Smooth muscle cell (in vitro differentiated cells): ENCODE measurements around the gene CHD1. TPM values are rescaled to one million over a fixed set of nuclear protein-coding genes. Genes with fewer than 3 reads are reported as not detected.

Experiments used
- DNase-seq: peaks from one replicate; lab custom pipeline; 2025; ENCODE audit not compliant: unreplicated experiment; lab: John Stamatoyannopoulos, UW
- H2AFZ ChIP-seq: fragments of 200-600 bp; sonication (generic); 2 replicates; pipeline ENCODE4 v1.6.0; 2016; ENCODE audit warnings: antibody characterized with exemption, low read depth, mild to moderate bottlenecking
- H3F3A ChIP-seq: fragments of 200-600 bp; sonication (generic); 2 replicates; pipeline ENCODE4 v1.6.0; 2017; ENCODE audit warnings: antibody characterized with exemption, low read depth
- H3K27ac ChIP-seq: fragments of 200-600 bp; sonication (generic); 2 replicates; pipeline ENCODE4 v1.5.1; 2016; ENCODE audit warnings: low read depth, mild to moderate bottlenecking
- H3K27me3 ChIP-seq: fragments of 200-600 bp; sonication (generic); 2 replicates; pipeline ENCODE4 v1.6.1; 2016; ENCODE audit warnings: low read depth, mild to moderate bottlenecking
- H3K36me3 ChIP-seq: fragments of 200-600 bp; sonication (generic); 2 replicates; pipeline ENCODE4 v1.5.1; 2016; ENCODE audit warnings: low read depth
- H3K4me1 ChIP-seq: fragments of 200-600 bp; sonication (generic); 2 replicates; pipeline ENCODE4 v1.5.1; 2016; ENCODE audit warnings: low read depth
- H3K4me2 ChIP-seq: fragments of 200-600 bp; sonication (generic); 2 replicates; pipeline ENCODE4 v1.6.0; 2016; ENCODE audit warnings: mild to moderate bottlenecking
- H3K4me3 ChIP-seq: fragments of 200-600 bp; sonication (generic); 2 replicates; pipeline ENCODE4 v1.5.1; 2016; ENCODE audit warnings: mild to moderate bottlenecking
- H3K79me2 ChIP-seq: fragments of 200-600 bp; sonication (generic); 2 replicates; pipeline ENCODE4 v1.6.0; 2016; ENCODE audit warnings: low read depth, mild to moderate bottlenecking
- H3K9ac ChIP-seq: fragments of 200-600 bp; sonication (generic); 2 replicates; pipeline ENCODE4 v1.6.0; 2016; ENCODE audit warnings: low read depth
- H3K9me3 ChIP-seq: fragments of 200-600 bp; sonication (generic); replicated peaks from 2 replicates; pipeline ENCODE4 v1.5.1; 2016; ENCODE audit warnings: low read depth
- H4K20me1 ChIP-seq: fragments of 200-600 bp; sonication (generic); 2 replicates; pipeline ENCODE4 v1.6.0; 2016; ENCODE audit warnings: low read depth
- CTCF ChIP-seq: fragments of 200-600 bp; sonication (generic); IDR thresholded peaks from 2 replicates; pipeline ENCODE4 v1.5.1; 2017; ENCODE audit warnings: borderline replicate concordance, mild to moderate bottlenecking, antibody characterized with exemption; ENCODE audit not compliant: insufficient read depth, poor library complexity, severe bottlenecking
- WGBS: methylation state at CpG from one replicate; pipeline ENCODE4 v1.1.7; 2016; ENCODE audit warnings: low lambda C conversion rate; 5-methylcytosine and 5-hydroxymethylcytosine counted together
- polyA plus RNA-seq: library from polyadenylated mRNA; unstranded; fragments of >200 nt; fragmentation: Nextera tagmentation; extraction: Ambion mirVana; gene quantifications from 2 replicates; pipeline ENCODE4 v1.2.1, GENCODE V29; 2016
- total RNA-seq: library from RNA; depleted of rRNA; stranded (reverse); fragments of >200 nt; gene quantifications from 2 replicates; pipeline ENCODE4 v1.2.3, GENCODE V29; 2014

CHD1 gene
- total RNA-seq (51.5 and 66.3 TPM in 2 replicates), polyA plus RNA-seq (12.0 and 14.0 TPM in 2 replicates)

DNA sequence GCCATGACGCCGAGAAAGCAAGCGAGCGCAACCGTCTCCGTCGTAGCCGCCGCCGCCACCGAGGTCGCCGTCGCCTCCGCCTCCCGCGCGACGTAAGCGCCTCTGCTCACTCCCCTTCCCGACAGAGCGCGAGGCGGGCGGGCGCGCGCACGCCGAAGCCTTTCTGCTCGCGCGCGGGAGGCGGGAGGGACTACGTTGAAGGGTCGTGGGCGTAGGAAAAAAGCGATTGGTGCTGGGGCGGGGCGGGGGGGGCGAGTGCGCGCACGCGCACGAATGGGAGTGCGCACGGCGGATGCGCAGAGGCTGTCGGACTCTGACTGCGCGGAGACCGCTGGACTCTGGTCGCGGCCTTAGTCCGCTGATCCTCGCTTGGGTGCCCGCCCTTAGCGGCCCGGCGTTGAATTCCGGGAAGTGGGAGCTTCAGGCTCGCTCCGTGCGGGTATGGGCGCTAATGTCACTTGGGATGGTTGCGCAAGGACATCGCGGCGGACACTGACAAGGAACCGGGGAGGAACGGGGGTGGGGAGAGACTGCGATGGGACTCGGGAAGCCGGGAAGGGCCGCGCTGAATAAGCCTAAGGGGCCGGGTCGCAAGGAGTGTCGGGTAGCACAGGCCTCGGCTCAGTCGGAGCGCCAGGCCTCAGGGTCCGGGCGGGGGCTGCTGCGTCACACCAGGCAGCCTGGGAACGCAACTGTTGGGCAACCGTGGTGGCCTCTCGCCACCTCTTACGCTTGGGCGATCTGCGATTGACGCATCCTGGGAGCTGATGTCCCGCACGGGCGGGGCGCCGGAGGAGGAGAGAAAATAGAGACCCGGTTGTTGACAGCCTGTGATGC is at the start of gene CHD1:
Gene CHD1, minus strand, starts transcription at position 135 of the 837 bp plus-strand sequence. CDS start 2,621 bp downstream, outside the sequence.
- H3K4me3 ChIP-seq = peak within 1 kb of the TSS; percentile 90
- peaks cover 8% of the 10 kb centered on the region for H3K36me3 ChIP-seq
- H3K79me2 ChIP-seq = peaks cover 50% of the 10 kb centered on the region
- no peaks in the 10 kb centered on the region for H3K27me3 ChIP-seq
- peaks cover 22% of the 10 kb centered on the region for H3K4me1 ChIP-seq
- peak within 1 kb of the TSS; percentile 96 for H3K4me2 ChIP-seq
- H3K9me3 ChIP-seq = no peaks in the 10 kb centered on the region
- peak within 1 kb of the TSS; percentile 100 for H3K27ac ChIP-seq
- peak within 1 kb of the TSS; percentile 79 for H2AFZ ChIP-seq
- H3K9ac ChIP-seq = peak within 1 kb of the TSS; percentile 100
- DNase-seq = peak; percentile 91
- H4K20me1 ChIP-seq = peaks cover 66% of the 10 kb centered on the region
- no peaks in the 10 kb centered on the region for H3F3A ChIP-seq
- TF ChIP-seq CTCF = no peak
- WGBS = under 1% methylated on average over 70 of the region's 101 CpGs

DNA sequence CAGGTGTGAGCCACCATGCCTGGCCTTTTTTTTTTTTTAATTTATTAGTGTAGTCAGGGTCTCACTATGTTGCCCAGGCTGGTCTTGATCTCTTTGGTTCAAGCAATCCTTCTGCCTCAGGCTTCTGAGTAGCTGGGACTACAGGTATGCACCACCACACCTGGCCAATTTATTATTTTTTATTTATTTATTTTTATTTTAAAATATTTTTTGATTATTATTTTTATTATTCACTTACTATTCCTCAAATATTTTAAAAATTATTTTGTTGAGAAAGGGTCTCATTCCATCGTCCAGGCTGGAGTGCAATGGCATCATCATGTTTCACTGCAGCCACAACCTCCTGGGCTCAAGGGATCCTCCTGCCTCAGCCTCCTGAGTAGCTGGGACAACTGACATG is 49.7 kb upstream of the CHD1 start:
- Histone ChIP-seq H4K20me1 (no peaks in the 10 kb centered on the region), H3K9me3 (no peaks in the 10 kb centered on the region), H3K36me3 (no peaks in the 10 kb centered on the region), H3K27ac (no peak overlapping the region), H2AFZ (no peak overlapping the region), H3K79me2 (no peaks in the 10 kb centered on the region), H3K4me3 (no peak overlapping the region), H3F3A (no peaks in the 10 kb centered on the region), H3K9ac (no peak overlapping the region), H3K4me2 (no peak overlapping the region), H3K27me3 (no peaks in the 10 kb centered on the region), H3K4me1 (no peaks in the 10 kb centered on the region)
- DNase-seq = no peak
- TF ChIP-seq CTCF = no peak
- WGBS = 91% methylated on average over 1 of the region's 1 CpG

- Histone ChIP-seq H3K4me1 (no peaks in the 10 kb centered on the region), H3K9me3 (no peaks in the 10 kb centered on the region), H3K36me3 (no peaks in the 10 kb centered on the region), H3K27ac (no peak overlapping the region), H4K20me1 (no peaks in the 10 kb centered on the region), H3F3A (no peaks in the 10 kb centered on the region), H3K4me3 (no peak overlapping the region), H3K4me2 (no peak overlapping the region), H3K79me2 (no peaks in the 10 kb centered on the region), H2AFZ (no peak overlapping the region), H3K27me3 (no peaks in the 10 kb centered on the region), H3K9ac (no peak overlapping the region)
- DNase-seq = no peak
- no peak for TF ChIP-seq CTCF
- WGBS = 94% methylated on average over 1 of the region's 1 CpG
These were observed 48.9 kb upstream of the CHD1 start for GRCh38 chr5:98977723-98978122.
